Immature natural killer cell (primary cell): ENCODE measurements around the gene RAG1. TPM values are rescaled to one million over a fixed set of nuclear protein-coding genes. Genes with fewer than 3 reads are reported as not detected.

ENCODE experiments used
- DNase-seq, 3 donors: peaks; one replicate each; pipeline ENCODE4 v3.0.0; 2022; ENCODE audit warnings: mixed read lengths in 1 of 3
- H3K27ac Mint-ChIP-seq, 6 donors: one replicate each; pipeline ENCODE4 v1.8.0; 2020; ENCODE audit warnings: mixed read lengths in 6 of 6, mild to moderate bottlenecking in 5 of 6, inconsistent platforms in 4 of 6, moderate library complexity in 3 of 6
- H3K27me3 Mint-ChIP-seq, 3 donors: one replicate each; pipeline ENCODE4 v1.8.0; 2020 to 2021; ENCODE audit warnings: low read depth in 3 of 3, mild to moderate bottlenecking in 3 of 3, mixed read lengths in 3 of 3, moderate library complexity in 3 of 3, inconsistent platforms in 1 of 3
- H3K36me3 Mint-ChIP-seq, 3 donors: one replicate each; pipeline ENCODE4 v1.8.0; 2020; ENCODE audit warnings: mixed read lengths in 3 of 3, inconsistent platforms in 2 of 3, mild to moderate bottlenecking in 2 of 3
- H3K4me1 Mint-ChIP-seq, 2 donors: one replicate each; pipeline ENCODE4 v1.8.0; 2020; ENCODE audit warnings: inconsistent platforms in 2 of 2, mild to moderate bottlenecking in 2 of 2, mixed read lengths in 2 of 2, moderate library complexity in 1 of 2
- H3K4me3 Mint-ChIP-seq, 5 donors: one replicate each; pipeline ENCODE4 v1.8.0; 2020; ENCODE audit warnings: mild to moderate bottlenecking in 5 of 5, mixed read lengths in 5 of 5, inconsistent platforms in 3 of 5, moderate library complexity in 3 of 5
- H3K9me3 Mint-ChIP-seq, 6 donors: one replicate each; pipeline ENCODE4 v1.8.0; 2020; ENCODE audit warnings: mild to moderate bottlenecking in 6 of 6, mixed read lengths in 6 of 6, inconsistent platforms in 4 of 6, moderate library complexity in 3 of 6
- polyA plus RNA-seq, 3 donors: library from polyadenylated mRNA; unstranded; fragments of 300-500 nt; fragmentation: Illumina TruSeq; gene quantifications; one replicate each; pipeline ENCODE4 v1.2.3, GENCODE V29; 2021

The RAG1 gene
- polyA plus RNA-seq, 3 donors from 2014 or later: 0.39 to 0.85 (median 0.52) TPM

DNA sequence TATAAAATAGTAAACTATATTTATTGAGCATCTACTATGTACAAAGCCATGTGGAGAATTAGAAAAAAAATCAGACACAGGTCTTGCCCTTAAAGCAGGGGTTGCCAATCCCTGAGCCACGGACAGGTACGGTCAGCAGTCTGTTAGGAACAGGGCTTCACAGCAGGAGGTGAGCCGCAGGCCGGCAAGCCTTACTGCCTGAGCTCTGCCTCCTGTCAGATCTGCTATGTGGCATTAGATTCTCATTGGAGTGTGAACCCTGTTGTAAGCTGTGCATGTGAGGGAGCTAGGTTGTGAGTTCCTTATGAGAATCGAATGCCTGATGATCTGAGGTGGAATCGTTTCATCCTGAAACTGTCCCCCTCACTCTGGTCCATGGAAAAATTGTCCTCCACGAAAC lies 32.4 kb downstream of the RAG1 start:
- no peak for DNase-seq
- H3K4me3 Mint-ChIP-seq: no peak overlapping the region
- no peaks in the 10 kb centered on the region for H3K9me3 Mint-ChIP-seq
- peaks cover 0 to 2% of the 10 kb centered on the region in 2 donors for H3K4me1 Mint-ChIP-seq
- H3K27ac Mint-ChIP-seq: no peak overlapping the region
- H3K27me3 Mint-ChIP-seq: peaks cover 0 to 4% (median 0%) of the 10 kb centered on the region in 3 donors
- no peaks in the 10 kb centered on the region for H3K36me3 Mint-ChIP-seq

- no peak for DNase-seq
- Mint-ChIP-seq H3K27me3 (peaks cover 0 to 2% (median 0%) of the 10 kb centered on the region in 3 donors), H3K36me3 (no peaks in the 10 kb centered on the region), H3K4me1 (no peaks in the 10 kb centered on the region), H3K4me3 (no peak overlapping the region), H3K27ac (no peak overlapping the region), H3K9me3 (no peaks in the 10 kb centered on the region)
These were observed 33.3 kb downstream of the RAG1 start for GRCh38 chr11:36601155-36601554.

GRCh38 chr11:36602135-36602534 lies 34.3 kb downstream of the RAG1 start:
- no peaks in the 10 kb centered on the region for H3K4me1 Mint-ChIP-seq
- no peaks in the 10 kb centered on the region for H3K9me3 Mint-ChIP-seq
- no peak overlapping the region for H3K4me3 Mint-ChIP-seq
- no peaks in the 10 kb centered on the region for H3K36me3 Mint-ChIP-seq
- no peak for DNase-seq
- H3K27me3 Mint-ChIP-seq: peaks cover 0 to 2% (median 0%) of the 10 kb centered on the region in 3 donors
- no peak overlapping the region for H3K27ac Mint-ChIP-seq

- Mint-ChIP-seq H3K27me3 (peaks cover 0 to 4% (median 0%) of the 10 kb centered on the region in 3 donors), H3K27ac (no peak overlapping the region), H3K4me1 (no peaks in the 10 kb centered on the region), H3K4me3 (no peak overlapping the region), H3K9me3 (no peaks in the 10 kb centered on the region), H3K36me3 (no peaks in the 10 kb centered on the region)
- DNase-seq: no peak
These were observed 37.7 kb downstream of the RAG1 start for GRCh38 chr11:36605221-36606216.

DNA sequence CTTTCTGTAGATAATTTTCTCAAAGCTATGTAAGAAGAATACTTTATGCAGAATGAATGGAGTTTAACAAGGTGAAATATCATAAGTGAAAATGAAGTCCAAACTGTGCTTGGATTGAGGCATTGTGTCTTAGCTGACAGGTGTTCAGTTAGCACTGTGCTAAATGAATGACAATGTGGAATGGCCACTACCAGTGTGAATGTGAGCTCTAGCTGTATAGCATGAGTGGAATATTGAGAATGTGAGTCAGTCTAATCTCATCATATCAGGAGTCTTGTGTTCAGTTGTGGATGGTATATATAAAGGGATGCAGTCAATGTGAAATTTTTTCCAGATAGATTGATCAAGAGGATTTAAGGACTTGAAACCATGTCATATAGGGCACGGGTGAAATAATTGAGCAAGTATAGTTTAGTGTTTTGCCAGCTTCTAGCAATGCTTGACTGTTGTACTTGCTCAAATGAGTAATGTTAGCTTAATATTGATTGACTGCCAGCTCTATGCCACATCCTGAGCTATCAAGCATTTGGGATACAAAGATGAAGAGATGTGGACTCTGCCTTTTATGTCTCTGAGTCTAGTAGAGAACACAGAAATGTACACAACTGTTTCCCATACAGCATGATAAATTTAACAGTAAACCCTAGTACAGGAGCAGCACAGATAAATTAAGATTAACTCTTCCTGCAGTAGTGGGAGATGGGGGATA lies 40.8 kb downstream of the RAG1 start:
- peaks cover 0 to 3% (median 0%) of the 10 kb centered on the region in 3 donors for H3K36me3 Mint-ChIP-seq
- H3K27me3 Mint-ChIP-seq: peaks cover 0 to 3% (median 0%) of the 10 kb centered on the region in 3 donors
- DNase-seq: no peak
- H3K4me1 Mint-ChIP-seq: no peaks in the 10 kb centered on the region
- no peak overlapping the region for H3K4me3 Mint-ChIP-seq
- no peaks in the 10 kb centered on the region for H3K9me3 Mint-ChIP-seq
- no peak overlapping the region for H3K27ac Mint-ChIP-seq

DNA sequence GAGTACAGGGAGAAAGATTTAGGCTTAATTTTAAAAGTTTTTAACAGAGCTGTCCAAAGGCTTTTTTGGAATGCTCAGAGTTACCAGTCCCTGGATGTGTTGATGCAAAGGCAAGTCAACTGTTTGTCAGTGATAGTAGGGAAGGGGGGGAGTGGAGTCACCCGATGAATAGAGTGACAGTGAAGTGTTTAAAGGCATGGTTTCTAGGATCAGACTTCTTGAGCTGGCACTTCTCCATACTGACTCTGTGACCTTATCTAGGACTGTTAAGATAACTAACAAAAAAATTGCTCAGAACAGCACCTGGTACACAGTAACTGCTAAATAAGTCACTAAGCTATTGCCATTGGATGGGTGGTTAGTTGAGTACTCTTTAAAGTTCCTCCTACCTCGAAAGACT lies 41.6 kb downstream of the RAG1 start:
- H3K4me3 Mint-ChIP-seq: no peak overlapping the region
- H3K27ac Mint-ChIP-seq: no peak overlapping the region
- H3K27me3 Mint-ChIP-seq: peaks cover 0 to 3% (median 0%) of the 10 kb centered on the region in 3 donors
- DNase-seq: no peak
- peaks cover 0 to 3% (median 0%) of the 10 kb centered on the region in 3 donors for H3K36me3 Mint-ChIP-seq
- H3K9me3 Mint-ChIP-seq: no peaks in the 10 kb centered on the region
- no peaks in the 10 kb centered on the region for H3K4me1 Mint-ChIP-seq

- peaks cover 0 to 3% (median 0%) of the 10 kb centered on the region in 3 donors for H3K36me3 Mint-ChIP-seq
- H3K27ac Mint-ChIP-seq: no peak overlapping the region
These were observed 48.0 kb downstream of the RAG1 start for GRCh38 chr11:36615826-36616225.

GRCh38 chr11:36617543-36618362 lies 49.9 kb downstream of the RAG1 start:
- no peaks in the 10 kb centered on the region for H3K36me3 Mint-ChIP-seq
- no peak overlapping the region for H3K4me3 Mint-ChIP-seq
- peaks cover 0 to 9% (median 0%) of the 10 kb centered on the region in 3 donors for H3K27me3 Mint-ChIP-seq
- H3K27ac Mint-ChIP-seq: no peak overlapping the region
- DNase-seq: no peak
- H3K4me1 Mint-ChIP-seq: no peaks in the 10 kb centered on the region
- H3K9me3 Mint-ChIP-seq: no peaks in the 10 kb centered on the region

More at GRCh38 chr11:36615826-36616225, 48.0 kb downstream of the RAG1 start:
- Mint-ChIP-seq H3K4me3 (no peak overlapping the region), H3K9me3 (no peaks in the 10 kb centered on the region), H3K27me3 (peaks cover 0 to 9% (median 0%) of the 10 kb centered on the region in 3 donors), H3K4me1 (no peaks in the 10 kb centered on the region)
- DNase-seq: no peak

DNA sequence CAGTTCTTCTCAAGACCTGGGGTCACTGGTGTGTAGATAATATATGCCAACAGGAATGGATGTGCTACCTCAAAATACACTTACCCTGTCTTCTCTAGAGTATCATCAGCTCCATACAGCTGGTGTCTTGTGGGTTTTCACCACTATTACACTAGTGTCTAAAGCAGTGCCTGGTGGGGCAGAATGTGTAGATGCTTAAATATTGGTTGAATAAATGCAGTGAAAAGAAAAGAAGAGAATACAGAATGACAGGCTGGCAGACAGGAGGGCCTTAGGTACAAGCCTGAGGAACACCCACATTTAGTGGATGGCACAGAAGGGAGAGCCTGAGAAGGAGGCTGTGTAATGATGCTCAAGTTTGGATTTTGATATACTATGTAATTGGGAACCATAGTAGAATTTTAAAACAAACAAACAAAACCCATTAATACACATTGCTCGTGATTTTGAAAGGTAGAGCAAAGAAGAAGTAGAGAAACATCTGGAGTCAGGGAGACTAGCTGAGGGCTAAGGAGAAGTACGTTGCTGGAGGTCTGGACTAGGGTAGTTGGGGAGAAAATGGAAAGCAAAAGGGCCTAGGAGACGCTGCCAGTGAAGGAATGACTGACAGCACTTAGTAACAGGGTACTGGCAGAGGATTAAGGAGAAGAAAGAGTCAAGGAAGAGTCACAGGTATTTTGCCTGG lies 50.7 kb downstream of the RAG1 start:
- DNase-seq: no peak
- peak overlapping the region in 2 of 5 donors; percentile 6 to 7 for H3K4me3 Mint-ChIP-seq
- H3K36me3 Mint-ChIP-seq: no peaks in the 10 kb centered on the region
- H3K9me3 Mint-ChIP-seq: no peaks in the 10 kb centered on the region
- peaks cover 0 to 9% (median 2%) of the 10 kb centered on the region in 3 donors for H3K27me3 Mint-ChIP-seq
- H3K4me1 Mint-ChIP-seq: no peaks in the 10 kb centered on the region
- H3K27ac Mint-ChIP-seq: no peak overlapping the region

GRCh38 chr11:36619502-36619901 lies 51.7 kb downstream of the RAG1 start:
- Mint-ChIP-seq H3K27ac (no peak overlapping the region), H3K27me3 (peaks cover 0 to 9% (median 2%) of the 10 kb centered on the region in 3 donors), H3K4me3 (no peak overlapping the region), H3K4me1 (no peaks in the 10 kb centered on the region), H3K9me3 (no peaks in the 10 kb centered on the region), H3K36me3 (no peaks in the 10 kb centered on the region)
- DNase-seq: no peak

DNA sequence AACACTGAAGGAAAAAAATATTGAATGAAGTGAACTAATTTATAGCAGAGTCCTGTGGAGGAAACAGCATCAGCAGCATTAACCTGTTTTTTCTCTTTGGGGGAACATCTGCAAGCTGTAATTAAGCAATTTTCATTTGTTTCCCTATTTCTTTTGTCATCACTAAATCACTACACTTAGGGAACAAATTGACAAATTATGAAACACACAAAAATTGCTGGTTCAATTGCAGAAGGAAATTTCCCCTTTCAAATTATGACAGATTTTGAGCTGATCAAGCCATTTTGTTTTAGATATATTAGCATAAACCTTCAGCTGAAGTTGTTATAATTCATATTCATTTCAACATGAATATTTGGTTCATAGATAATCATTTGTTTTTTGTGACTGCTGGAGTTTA lies 52.4 kb downstream of the RAG1 start:
- Mint-ChIP-seq H3K27ac (no peak overlapping the region), H3K27me3 (peaks cover 0 to 9% (median 2%) of the 10 kb centered on the region in 3 donors), H3K9me3 (no peaks in the 10 kb centered on the region), H3K4me1 (no peaks in the 10 kb centered on the region), H3K4me3 (no peak overlapping the region), H3K36me3 (no peaks in the 10 kb centered on the region)
- DNase-seq: no peak

- no peaks in the 10 kb centered on the region for H3K36me3 Mint-ChIP-seq
- no peak overlapping the region for H3K4me3 Mint-ChIP-seq
- H3K9me3 Mint-ChIP-seq: no peaks in the 10 kb centered on the region
- peak in 1 of 3 donors; percentile 10 for DNase-seq
- H3K27me3 Mint-ChIP-seq: peaks cover 0 to 11% (median 2%) of the 10 kb centered on the region in 3 donors
- H3K4me1 Mint-ChIP-seq: no peaks in the 10 kb centered on the region
- no peak overlapping the region for H3K27ac Mint-ChIP-seq
These were observed 54.8 kb downstream of the RAG1 start for GRCh38 chr11:36622431-36623136.
